Measurements from ENCODE around the gene SMIM28. TPM values are rescaled to one million over a fixed set of nuclear protein-coding genes. Genes with fewer than 3 reads are reported as not detected.

Gene SMIM28
- polyA plus RNA-seq, 1 donor from 2014 or later: not detected

- Histone ChIP-seq H3K9me2 (ENCODE audit: insufficient read depth, low read length) (no peaks in the 10 kb centered on the region), H3K4me3 (ENCODE audit: low read length) (no peak overlapping the region), H3K79me2 (replicated peaks; ENCODE audit: insufficient read depth, low read length) (no peaks in the 10 kb centered on the region), H3K9ac (ENCODE audit: low read length) (no peak overlapping the region), H3F3A (ENCODE audit: insufficient read depth, low read length, poor library complexity, severe bottlenecking) (no peaks in the 10 kb centered on the region), H3K4me2 (ENCODE audit: low read length) (no peak overlapping the region), H3K27me3 (ENCODE audit: insufficient read depth, low read depth, low read length) (no peaks in the 10 kb centered on the region), H4K20me1 (ENCODE audit: insufficient read depth) (no peaks in the 10 kb centered on the region), H3K27ac (ENCODE audit: low read length) (no peak overlapping the region), H2AFZ (ENCODE audit: low read depth, low read length) (no peak overlapping the region), H3K9me3 (ENCODE audit: low read length) (no peaks in the 10 kb centered on the region), H3K36me3 (ENCODE audit: insufficient read depth, low read length) (peaks cover 5% of the 10 kb centered on the region)
- no peak for TF ChIP-seq REST (IDR thresholded peaks at IDR 0.05; ENCODE audit: borderline replicate concordance)
- TF ChIP-seq EZH2 (IDR thresholded peaks at IDR 0.05; ENCODE audit: borderline replicate concordance, insufficient read depth, low read length, poor library complexity, severe bottlenecking): no peak
- no peak for TF ChIP-seq MXI1 (conservative IDR thresholded peaks at IDR 0.05; ENCODE audit: poor library complexity, severe bottlenecking)
- TF ChIP-seq SMC3 (conservative IDR thresholded peaks at IDR 0.05; ENCODE audit: poor library complexity): no peak
- no peak for TF ChIP-seq EP300 (conservative IDR thresholded peaks at IDR 0.05; ENCODE audit: poor library complexity, severe bottlenecking)
- TF ChIP-seq POLR2AphosphoS5 (IDR thresholded peaks at IDR 0.05): no peak
- no peak for TF ChIP-seq CTCF (IDR thresholded peaks at IDR 0.05; ENCODE audit: poor library complexity, severe bottlenecking)
- TF ChIP-seq TAF1 (IDR thresholded peaks at IDR 0.05; ENCODE audit: low read depth): no peak
- TF ChIP-seq RAD21 (conservative IDR thresholded peaks at IDR 0.05): no peak
Measured at GRCh38 chr6:138432063-138432356, 54.3 kb downstream of the SMIM28 start.

Small RNA genes within 50 kb of the gene (small RNA-seq; reads per million reads assigned to genes)
- gene AL031003.1: 0 reads per million in 3 experiments

Other genes starting within 250 kb of the SMIM28 start
- gene ARFGEF3, start 216.0 kb upstream of the SMIM28 start, polyA plus RNA-seq: 4.5 and 4.6 TPM in 2 replicates
- gene PBOV1, start 159.4 kb upstream of the SMIM28 start, polyA plus RNA-seq: not detected in 2 replicates
- gene HEBP2, start 26.3 kb downstream of the SMIM28 start, polyA plus RNA-seq: 1.4 and 3.0 TPM in 2 replicates
- gene NHSL1, start 121.6 kb downstream of the SMIM28 start, polyA plus RNA-seq: 1.5 and 2.4 TPM in 2 replicates